Kidney (tissue), 14 donors: ENCODE measurements around the gene CELF4. TPM values are rescaled to one million over a fixed set of nuclear protein-coding genes. Genes with fewer than 3 reads are reported as not detected.

Experiments used
- DNase-seq, 5 donors: peaks; one replicate each; pipeline ENCODE4 v3.0.0-alpha.2; 2013 to 2020
- FAIRE-seq: peaks from 2 replicates; lab custom pipeline; 2012; peaks lifted over from hg19 to GRCh38; lab: Jason Lieb, UNC
- H3K27ac ChIP-seq, 2 donors: one replicate each; pipeline ENCODE4 v1.7.0; 2013; ENCODE audit warnings: low read depth in 2 of 2, low read length in 2 of 2, inconsistent platforms in 1 of 2
- H3K27me3 ChIP-seq: one replicate; pipeline ENCODE4 v1.7.1; 2013; ENCODE audit warnings: low read length, inconsistent platforms; ENCODE audit not compliant: control insufficient read depth, insufficient read depth
- H3K36me3 ChIP-seq, 3 donors: one replicate each; pipeline versions ENCODE4 v1.7.0 to v1.7.1; 2013; ENCODE audit warnings: low read length in 3 of 3, control low read depth in 1 of 3, inconsistent platforms in 1 of 3; ENCODE audit not compliant: insufficient read depth in 3 of 3, control insufficient read depth in 2 of 3
- H3K4me1 ChIP-seq, 3 donors: one replicate each; pipeline versions ENCODE4 v1.7.0 to v1.7.1; 2013; ENCODE audit warnings: low read length in 3 of 3, inconsistent platforms in 1 of 3, low read depth in 1 of 3; ENCODE audit not compliant: control insufficient read depth in 2 of 3, insufficient read depth in 2 of 3
- H3K4me3 ChIP-seq, 3 donors: one replicate each; pipeline versions ENCODE4 v1.7.0 to v1.8.1; 2013; ENCODE audit warnings: low read length in 3 of 3, control low read depth in 1 of 3, inconsistent platforms in 1 of 3
- H3K9ac ChIP-seq, 3 donors: one replicate each; pipeline versions ENCODE4 v1.7.0 to v1.7.1; 2013; ENCODE audit warnings: low read length in 3 of 3, control low read depth in 1 of 3, inconsistent platforms in 1 of 3
- H3K9me3 ChIP-seq, 3 donors: one replicate each; pipeline versions ENCODE4 v1.7.0 to v1.7.1; 2013; ENCODE audit warnings: low read length in 3 of 3, control low read depth in 1 of 3, inconsistent platforms in 1 of 3; ENCODE audit not compliant: control insufficient read depth in 2 of 3, insufficient read depth in 1 of 3
- intact Hi-C: fragments of 100-400 bp; cut with DNase I; formaldehyde crosslinking; loops from one replicate; pipeline ENCODE4 v1.11.1; 2022
- polyA plus RNA-seq: library from polyadenylated mRNA; stranded (reverse); fragments of 350-450 nt; fragmentation: Illumina TruSeq; extraction: RNeasy Lipid Tissue Mini Kit (QIAGEN cat#74804); gene quantifications from one replicate; pipeline ENCODE4 v1.2.3, GENCODE V29; 2014; ENCODE audit warnings: low read depth, low replicate concordance; ENCODE audit not compliant: insufficient read depth
- total RNA-seq: library from RNA; stranded (reverse); fragmentation: NEBNext Ultra II Directional; extraction: Animal tissue kit (Norgen Biotek cat#: 25700); gene quantifications from one replicate; pipeline ENCODE4 v1.2.1, GENCODE V29; 2021
- TF ChIP-seq, protein P1 (sequence below): IDR thresholded peaks from 3 replicates; pipeline ENCODE4 v1.5.1; 2012; ENCODE audit warnings: mild to moderate bottlenecking, moderate library complexity, borderline replicate concordance; ENCODE audit not compliant: insufficient read depth; ENCODE audit errors: extremely low read depth
- donor health status: control.
- donor health status: control.
- donor health status: control.
- donor health status: control.
- donor health status: control.
- donor health status: DM: yes; HTN: yes; CAD: no.
- donor health status: Normal renal cell carcinoma (clear cell type).

Gene CELF4
- total and polyA plus RNA-seq, 2 donors from 2014 or later = 0.85 to 1.5 TPM

DNA sequence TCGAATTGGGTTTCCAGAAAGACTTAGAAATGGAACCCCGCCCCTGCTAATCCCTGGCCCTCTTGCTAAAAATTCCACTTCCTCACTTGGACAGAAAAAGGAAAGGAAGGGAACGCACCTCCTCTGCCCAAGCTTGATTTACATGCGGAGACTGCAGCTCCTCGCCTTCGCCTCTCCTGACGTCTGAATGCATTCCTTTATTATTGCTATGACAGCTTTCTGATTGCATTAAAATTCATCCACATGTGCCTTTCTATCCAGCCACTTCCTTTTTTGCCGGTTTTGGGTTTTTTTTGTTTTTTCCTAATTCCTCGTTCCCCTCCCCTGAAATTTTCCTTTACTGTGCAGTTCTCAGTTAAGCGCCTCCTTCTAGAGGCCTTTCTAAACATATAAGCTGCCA lies 287.8 kb downstream of the CELF4 start:
- no peak overlapping the region for H3K27ac ChIP-seq
- H3K4me3 ChIP-seq = no peak overlapping the region
- FAIRE-seq (no peak), DNase-seq (no peak)
- peaks cover 7% of the 10 kb centered on the region for H3K27me3 ChIP-seq
- H3K9ac ChIP-seq = no peak overlapping the region
- intact Hi-C loops = no loop called here
- no peaks in the 10 kb centered on the region for H3K9me3 ChIP-seq
- H3K4me1 ChIP-seq = no peaks in the 10 kb centered on the region
- TF ChIP-seq, protein P1, sequence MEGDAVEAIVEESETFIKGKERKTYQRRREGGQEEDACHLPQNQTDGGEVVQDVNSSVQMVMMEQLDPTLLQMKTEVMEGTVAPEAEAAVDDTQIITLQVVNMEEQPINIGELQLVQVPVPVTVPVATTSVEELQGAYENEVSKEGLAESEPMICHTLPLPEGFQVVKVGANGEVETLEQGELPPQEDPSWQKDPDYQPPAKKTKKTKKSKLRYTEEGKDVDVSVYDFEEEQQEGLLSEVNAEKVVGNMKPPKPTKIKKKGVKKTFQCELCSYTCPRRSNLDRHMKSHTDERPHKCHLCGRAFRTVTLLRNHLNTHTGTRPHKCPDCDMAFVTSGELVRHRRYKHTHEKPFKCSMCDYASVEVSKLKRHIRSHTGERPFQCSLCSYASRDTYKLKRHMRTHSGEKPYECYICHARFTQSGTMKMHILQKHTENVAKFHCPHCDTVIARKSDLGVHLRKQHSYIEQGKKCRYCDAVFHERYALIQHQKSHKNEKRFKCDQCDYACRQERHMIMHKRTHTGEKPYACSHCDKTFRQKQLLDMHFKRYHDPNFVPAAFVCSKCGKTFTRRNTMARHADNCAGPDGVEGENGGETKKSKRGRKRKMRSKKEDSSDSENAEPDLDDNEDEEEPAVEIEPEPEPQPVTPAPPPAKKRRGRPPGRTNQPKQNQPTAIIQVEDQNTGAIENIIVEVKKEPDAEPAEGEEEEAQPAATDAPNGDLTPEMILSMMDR = no peak
- no peaks in the 10 kb centered on the region for H3K36me3 ChIP-seq

GRCh38 chr18:37276111-37276890 lies 289.3 kb downstream of the CELF4 start:
- peaks cover 7% of the 10 kb centered on the region for H3K27me3 ChIP-seq
- H3K4me1 ChIP-seq = no peaks in the 10 kb centered on the region
- TF ChIP-seq, protein P1 = no peak
- H3K9me3 ChIP-seq = no peaks in the 10 kb centered on the region
- H3K36me3 ChIP-seq = no peaks in the 10 kb centered on the region
- no peak for FAIRE-seq
- intact Hi-C loops = no loop called here
- no peak overlapping the region for H3K4me3 ChIP-seq
- no peak for DNase-seq
- no peak overlapping the region for H3K9ac ChIP-seq
- H3K27ac ChIP-seq = no peak overlapping the region

DNA sequence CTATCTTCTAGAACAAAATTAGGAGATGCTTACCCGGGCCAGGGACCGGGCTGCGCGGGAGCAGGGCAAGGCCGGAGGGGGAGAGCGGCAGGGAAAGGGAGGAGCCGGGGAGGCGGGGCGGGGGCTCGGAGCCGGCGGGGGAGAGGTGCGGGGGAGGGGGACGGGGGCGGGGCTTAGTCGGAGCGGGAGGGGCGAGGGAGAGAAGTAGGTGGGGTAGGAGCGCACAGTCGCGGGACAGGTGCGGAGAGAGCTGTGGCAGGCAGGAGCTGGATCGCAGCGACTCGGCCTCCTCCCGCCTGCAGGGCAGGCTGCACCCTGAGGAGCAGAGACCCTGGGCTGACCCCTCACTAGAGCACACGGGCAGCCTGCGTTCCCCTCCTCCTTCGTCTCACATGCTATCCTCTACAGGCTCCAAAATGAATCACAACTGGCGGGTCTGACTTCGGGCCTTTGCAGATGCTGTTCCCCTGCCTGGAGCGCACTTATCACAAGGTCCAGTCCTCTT lies 290.3 kb downstream of the CELF4 start:
- intact Hi-C loops = no loop called here
- Histone ChIP-seq H3K4me1 (no peaks in the 10 kb centered on the region), H3K36me3 (no peaks in the 10 kb centered on the region), H3K9ac (no peak overlapping the region), H3K27me3 (peaks cover 7% of the 10 kb centered on the region), H3K9me3 (no peaks in the 10 kb centered on the region), H3K27ac (no peak overlapping the region), H3K4me3 (no peak overlapping the region)
- TF ChIP-seq, protein P1 = no peak
- DNase-seq = no peak
- FAIRE-seq = no peak
